Duodenal mucosa (tissue), 2 donors: ENCODE measurements around the gene KRT15.

ENCODE experiments used
- H3K27ac ChIP-seq: one replicate; pipeline ENCODE4 v1.7.0; 2013; ENCODE audit warnings: low read depth, low read length
- H3K27me3 ChIP-seq, 2 donors: one replicate each; pipeline ENCODE4 v1.7.0; 2013; ENCODE audit warnings: low read length in 2 of 2, control low read depth in 1 of 2; ENCODE audit not compliant: insufficient read depth in 2 of 2, control insufficient read depth in 1 of 2
- H3K36me3 ChIP-seq, 2 donors: one replicate each; pipeline ENCODE4 v1.7.0; 2013; ENCODE audit warnings: low read length in 2 of 2, control low read depth in 1 of 2; ENCODE audit not compliant: insufficient read depth in 2 of 2, control insufficient read depth in 1 of 2
- H3K4me1 ChIP-seq, 2 donors: one replicate each; pipeline ENCODE4 v1.7.0; 2013; ENCODE audit warnings: low read length in 2 of 2, control low read depth in 1 of 2; ENCODE audit not compliant: insufficient read depth in 2 of 2, control insufficient read depth in 1 of 2
- H3K4me3 ChIP-seq, 2 donors: one replicate each; pipeline ENCODE4 v1.7.0; 2013; ENCODE audit warnings: low read length in 2 of 2, low read depth in 1 of 2
- H3K9ac ChIP-seq, 2 donors: one replicate each; pipeline ENCODE4 v1.7.0; 2013; ENCODE audit warnings: low read length in 2 of 2, low read depth in 1 of 2
- H3K9me3 ChIP-seq, 2 donors: one replicate each; pipeline ENCODE4 v1.7.0; 2013; ENCODE audit warnings: low read length in 2 of 2, control low read depth in 1 of 2; ENCODE audit not compliant: control insufficient read depth in 1 of 2

KRT15 gene

DNA sequence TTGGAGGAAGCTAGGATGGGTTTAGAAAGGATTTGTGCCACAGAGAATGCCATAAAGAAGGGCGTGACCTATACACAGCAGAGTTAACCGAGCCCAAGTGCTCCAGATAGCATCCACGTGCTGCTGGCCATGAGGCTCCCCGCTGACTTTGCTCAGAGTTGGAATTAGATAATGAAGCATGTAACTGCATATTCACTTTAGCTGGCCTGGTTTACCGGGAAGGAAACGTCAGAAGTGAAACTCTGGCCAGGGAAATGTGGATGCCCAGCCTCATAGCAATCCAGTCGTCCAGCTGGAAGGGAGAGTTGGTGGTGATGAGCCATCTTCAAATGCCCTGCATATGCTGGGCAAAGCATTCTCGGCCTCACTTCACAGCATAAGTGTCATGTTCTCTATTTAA lies 43.8 kb downstream of the KRT15 start:
- Histone ChIP-seq H3K4me3 (no peak overlapping the region), H3K4me1 (no peaks in the 10 kb centered on the region), H3K36me3 (no peaks in the 10 kb centered on the region), H3K9ac (no peak overlapping the region), H3K9me3 (no peaks in the 10 kb centered on the region), H3K27me3 (no peaks in the 10 kb centered on the region), H3K27ac (no peak overlapping the region)

DNA sequence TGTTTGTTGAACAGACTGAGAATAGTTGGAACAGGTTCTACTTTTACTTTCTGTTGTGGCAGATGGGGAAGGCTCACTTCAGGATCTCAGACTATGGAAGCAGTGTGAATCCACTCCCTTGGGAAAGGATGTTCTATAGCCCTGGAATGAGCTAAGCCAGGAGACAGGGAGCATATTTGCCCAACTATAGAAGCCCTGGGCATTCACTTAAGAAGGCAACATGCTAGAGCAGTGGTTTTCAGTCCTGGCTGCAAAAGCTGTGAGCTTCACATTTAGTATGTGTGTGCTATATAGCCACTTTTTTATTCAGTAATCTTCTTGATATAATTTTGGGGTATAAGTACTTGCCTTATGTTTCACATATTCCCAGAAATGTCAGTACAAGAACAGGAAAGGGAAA lies 50.3 kb downstream of the KRT15 start:
- Histone ChIP-seq H3K27ac (no peak overlapping the region), H3K9ac (no peak overlapping the region), H3K36me3 (no peaks in the 10 kb centered on the region), H3K4me3 (no peak overlapping the region), H3K27me3 (no peaks in the 10 kb centered on the region), H3K9me3 (no peaks in the 10 kb centered on the region), H3K4me1 (no peaks in the 10 kb centered on the region)

DNA sequence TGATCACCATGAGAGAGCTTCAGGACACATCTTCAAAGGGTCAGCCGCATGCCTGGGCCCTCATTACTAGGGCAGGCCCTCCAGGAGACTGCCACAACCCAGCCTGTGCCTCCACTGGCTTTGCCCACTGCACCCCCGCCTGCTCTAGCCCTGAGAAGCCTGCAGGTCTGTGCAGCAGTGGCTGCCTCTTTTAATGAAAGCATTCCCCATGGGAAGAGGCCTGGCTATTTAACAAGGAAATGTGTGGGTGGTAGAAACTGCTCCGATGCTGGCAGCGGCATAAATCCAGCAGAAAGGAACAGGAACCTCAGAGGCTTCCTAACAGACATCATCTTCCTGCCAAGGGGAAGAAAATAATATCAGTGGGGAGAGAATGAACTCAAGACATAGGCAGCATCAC lies 51.1 kb downstream of the KRT15 start:
- Histone ChIP-seq H3K9me3 (no peaks in the 10 kb centered on the region), H3K9ac (no peak overlapping the region), H3K27ac (no peak overlapping the region), H3K36me3 (no peaks in the 10 kb centered on the region), H3K27me3 (no peaks in the 10 kb centered on the region), H3K4me3 (no peak overlapping the region), H3K4me1 (no peaks in the 10 kb centered on the region)

DNA sequence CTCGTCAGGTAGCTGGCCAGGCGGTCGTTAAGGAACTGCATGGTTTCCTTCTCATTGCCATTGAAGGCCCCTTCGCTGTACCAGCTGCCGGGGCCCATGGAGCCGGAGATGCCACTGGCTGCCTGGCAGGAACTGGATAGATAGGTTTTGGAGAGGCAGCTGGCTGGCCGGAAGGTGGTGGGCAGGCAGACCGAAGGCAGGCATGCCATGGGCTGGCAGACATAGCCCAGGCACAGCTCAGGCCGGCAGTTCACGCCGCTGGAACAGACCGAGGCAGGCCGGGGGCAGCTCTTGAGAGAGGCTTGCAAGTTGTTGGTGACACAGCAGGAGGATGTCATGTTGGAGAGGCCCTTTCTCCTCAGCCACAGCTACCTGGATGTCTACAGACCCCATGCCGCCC lies 51.7 kb downstream of the KRT15 start, which contains the start of gene KRT32:
Gene KRT32, minus strand, starts transcription at position 399 of the 400 bp plus-strand sequence. Its CDS starts 61 bp downstream, at position 338.
- Histone ChIP-seq H3K36me3 (no peaks in the 10 kb centered on the region), H3K9ac (no peak within 1 kb of the TSS), H3K27me3 (no peaks in the 10 kb centered on the region), H3K27ac (no peak within 1 kb of the TSS), H3K9me3 (no peaks in the 10 kb centered on the region), H3K4me3 (no peak within 1 kb of the TSS), H3K4me1 (no peaks in the 10 kb centered on the region)

DNA sequence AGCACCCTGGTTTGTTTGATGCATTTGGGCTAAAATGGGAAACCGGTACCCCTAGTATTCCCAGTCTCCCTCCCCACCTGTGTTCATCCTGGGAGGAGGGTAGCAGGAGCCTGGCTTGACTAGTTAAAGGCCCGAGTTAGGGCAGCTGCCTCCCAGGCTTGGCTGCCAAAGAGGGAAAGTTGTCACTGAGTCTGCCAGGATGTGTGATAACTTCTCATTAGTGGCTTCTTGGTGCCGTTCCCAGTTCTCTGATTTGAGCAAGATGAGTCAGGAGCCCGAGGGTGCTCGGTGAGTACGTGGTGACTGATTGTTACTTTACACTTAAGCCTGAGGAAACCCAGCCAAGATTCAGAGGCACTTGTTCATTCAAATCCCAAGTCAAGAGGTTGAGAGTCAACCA lies 54.0 kb downstream of the KRT15 start:
- Histone ChIP-seq H3K27ac (no peak overlapping the region), H3K9me3 (no peaks in the 10 kb centered on the region), H3K4me3 (no peak overlapping the region), H3K9ac (no peak overlapping the region), H3K4me1 (peaks cover 0 to 4% of the 10 kb centered on the region in 2 donors), H3K27me3 (no peaks in the 10 kb centered on the region), H3K36me3 (no peaks in the 10 kb centered on the region)

DNA sequence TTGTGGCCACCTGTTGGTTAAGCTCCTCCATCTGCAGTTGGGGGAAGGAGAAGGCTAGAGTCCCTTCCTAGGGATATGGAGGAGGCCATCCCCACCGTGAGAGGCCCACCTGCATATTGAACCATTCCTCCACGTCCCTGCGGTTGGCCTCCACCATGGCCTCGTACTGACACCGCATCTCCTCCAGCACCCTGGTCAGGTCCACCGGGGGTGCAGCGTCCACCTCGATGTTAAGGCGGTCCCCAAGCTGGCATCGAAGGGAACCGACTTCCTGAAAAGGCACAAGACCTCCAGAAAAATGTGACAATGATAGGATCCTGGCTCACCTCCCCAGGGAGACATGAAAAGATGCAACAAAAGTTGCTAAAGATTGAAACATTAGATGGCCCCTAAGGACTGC lies 54.5 kb downstream of the KRT15 start:
- no peak overlapping the region for H3K27ac ChIP-seq
- no peaks in the 10 kb centered on the region for H3K9me3 ChIP-seq
- peaks cover 0 to 9% of the 10 kb centered on the region in 2 donors for H3K4me1 ChIP-seq
- no peak overlapping the region for H3K4me3 ChIP-seq
- no peak overlapping the region for H3K9ac ChIP-seq
- no peaks in the 10 kb centered on the region for H3K27me3 ChIP-seq
- H3K36me3 ChIP-seq = no peaks in the 10 kb centered on the region

DNA sequence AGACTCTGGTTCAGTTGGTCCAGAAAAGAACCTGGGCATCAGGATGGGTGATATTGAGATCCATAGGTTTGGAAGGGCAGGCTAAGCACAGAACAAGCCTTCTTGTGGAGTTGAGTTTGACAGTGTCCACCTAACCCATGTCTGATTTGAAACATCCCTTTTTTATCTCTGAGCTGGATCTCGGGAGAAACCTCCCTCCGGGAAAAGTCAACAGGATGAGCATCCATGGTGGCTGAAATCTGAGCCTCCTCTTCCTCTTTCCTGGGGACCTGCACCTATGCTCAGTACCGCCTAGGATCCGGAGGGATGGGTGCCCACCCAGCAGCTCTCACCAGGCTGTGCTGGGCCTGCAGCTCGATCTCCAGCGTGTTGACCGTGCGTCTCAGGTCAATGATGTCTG lies 54.9 kb downstream of the KRT15 start:
- Histone ChIP-seq H3K36me3 (no peaks in the 10 kb centered on the region), H3K27me3 (no peaks in the 10 kb centered on the region), H3K9me3 (no peaks in the 10 kb centered on the region), H3K9ac (no peak overlapping the region), H3K27ac (no peak overlapping the region), H3K4me1 (peaks cover 0 to 9% of the 10 kb centered on the region in 2 donors), H3K4me3 (no peak overlapping the region)
